ENCODE measurements around the gene DCDC2. TPM values are rescaled to one million over a fixed set of nuclear protein-coding genes. Genes with fewer than 3 reads are reported as not detected.
"Not testable (repeated sequence)": the region's sequence is repeated elsewhere in the genome, so short reads cannot be mapped to it uniquely, and the experiment has no call there.

The DCDC2 gene
- total and polyA plus RNA-seq, 5 donors from 2014 or later, result 0.39 TPM; not detected in 4

GRCh38 chr6:24251339-24251738, 106.5 kb downstream of the DCDC2 start:
- no peaks in the 10 kb centered on the region for H3K4me1 ChIP-seq (ENCODE audit: control insufficient read depth, insufficient read depth, low read length, poor library complexity, severe bottlenecking)
- no peaks in the 10 kb centered on the region for H3K36me3 ChIP-seq (ENCODE audit: control insufficient read depth, insufficient read depth, low read length)
- Mint-ChIP-seq H3K9me3 (peaks cover 0 to 11% (median 1%) of the 10 kb centered on the region in 7 donors), H3K27me3 (peaks cover 12% of the 10 kb centered on the region), H3K4me3 (no peak overlapping the region), H3K36me3 (no peaks in the 10 kb centered on the region), H3K4me1 (no peaks in the 10 kb centered on the region), H3K27ac (no peak overlapping the region)
- no peaks in the 10 kb centered on the region for H3K9me3 ChIP-seq (ENCODE audit: control insufficient read depth in 2 of 2, low read length in 2 of 2)
- ATAC-seq (ENCODE audit: low read depth in 2 of 2), result no peak
- H3K4me3 ChIP-seq (ENCODE audit: low read depth, low read length), result no peak overlapping the region
- H3K27me3 ChIP-seq (ENCODE audit: control insufficient read depth, insufficient read depth, low read length), result peaks cover 2% of the 10 kb centered on the region
- DNase-seq, result no peak
- H3K27ac ChIP-seq (ENCODE audit: insufficient read depth, low read length, poor library complexity, severe bottlenecking), result no peak overlapping the region

GRCh38 chr6:24249926-24250325, 107.9 kb downstream of the DCDC2 start:
- no peaks in the 10 kb centered on the region for H3K36me3 Mint-ChIP-seq
- ATAC-seq (ENCODE audit: low read depth in 2 of 2) (no peak), DNase-seq (no peak)
- Histone ChIP-seq H3K9me3 (ENCODE audit: control insufficient read depth in 2 of 2, low read length in 2 of 2) (no peaks in the 10 kb centered on the region), H3K36me3 (ENCODE audit: control insufficient read depth, insufficient read depth, low read length) (no peaks in the 10 kb centered on the region), H3K27me3 (ENCODE audit: control insufficient read depth, insufficient read depth, low read length) (peaks cover 2% of the 10 kb centered on the region), H3K27ac (ENCODE audit: insufficient read depth, low read length, poor library complexity, severe bottlenecking) (no peak overlapping the region), H3K4me3 (ENCODE audit: low read depth, low read length) (no peak overlapping the region), H3K4me1 (ENCODE audit: control insufficient read depth, insufficient read depth, low read length, poor library complexity, severe bottlenecking) (no peaks in the 10 kb centered on the region)
- H3K9me3 Mint-ChIP-seq, result peaks cover 0 to 10% (median 0%) of the 10 kb centered on the region in 7 donors
- no peaks in the 10 kb centered on the region for H3K4me1 Mint-ChIP-seq
- peaks cover 12% of the 10 kb centered on the region for H3K27me3 Mint-ChIP-seq
- no peak overlapping the region for H3K4me3 Mint-ChIP-seq
- no peak overlapping the region for H3K27ac Mint-ChIP-seq

GRCh38 chr6:24245275-24245674, 112.6 kb downstream of the DCDC2 start:
- H3K9me3 Mint-ChIP-seq, result peaks cover 0 to 2% (median 0%) of the 10 kb centered on the region in 7 donors
- no peaks in the 10 kb centered on the region for H3K4me1 Mint-ChIP-seq
- H3K4me1 ChIP-seq (ENCODE audit: control insufficient read depth, insufficient read depth, low read length, poor library complexity, severe bottlenecking), result no peaks in the 10 kb centered on the region
- no peaks in the 10 kb centered on the region for H3K36me3 ChIP-seq (ENCODE audit: control insufficient read depth, insufficient read depth, low read length)
- H3K27ac Mint-ChIP-seq, result no peak overlapping the region
- no peak for ATAC-seq (ENCODE audit: low read depth in 2 of 2)
- H3K27me3 Mint-ChIP-seq, result peaks cover 3% of the 10 kb centered on the region
- no peak for DNase-seq
- H3K4me3 ChIP-seq (ENCODE audit: low read depth, low read length), result no peak overlapping the region
- H3K36me3 Mint-ChIP-seq, result no peaks in the 10 kb centered on the region
- H3K27ac ChIP-seq (ENCODE audit: insufficient read depth, low read length, poor library complexity, severe bottlenecking), result no peak overlapping the region
- no peaks in the 10 kb centered on the region for H3K27me3 ChIP-seq (ENCODE audit: control insufficient read depth, insufficient read depth, low read length)
- no peak overlapping the region for H3K4me3 Mint-ChIP-seq
- no peaks in the 10 kb centered on the region for H3K9me3 ChIP-seq (ENCODE audit: control insufficient read depth in 2 of 2, low read length in 2 of 2)

GRCh38 chr6:24242924-24243323, 114.9 kb downstream of the DCDC2 start:
- ATAC-seq (ENCODE audit: low read depth in 2 of 2) (no peak), DNase-seq (no peak)
- Histone ChIP-seq H3K27me3 (ENCODE audit: control insufficient read depth, insufficient read depth, low read length) (no peaks in the 10 kb centered on the region), H3K27ac (ENCODE audit: insufficient read depth, low read length, poor library complexity, severe bottlenecking) (no peak overlapping the region), H3K36me3 (ENCODE audit: control insufficient read depth, insufficient read depth, low read length) (no peaks in the 10 kb centered on the region), H3K4me3 (ENCODE audit: low read depth, low read length) (no peak overlapping the region), H3K4me1 (ENCODE audit: control insufficient read depth, insufficient read depth, low read length, poor library complexity, severe bottlenecking) (no peaks in the 10 kb centered on the region), H3K9me3 (ENCODE audit: control insufficient read depth in 2 of 2, low read length in 2 of 2) (no peaks in the 10 kb centered on the region)
- H3K9me3 Mint-ChIP-seq, result peaks cover 0 to 2% (median 0%) of the 10 kb centered on the region in 7 donors
- no peak overlapping the region for H3K27ac Mint-ChIP-seq
- no peak overlapping the region for H3K4me3 Mint-ChIP-seq
- H3K36me3 Mint-ChIP-seq, result no peaks in the 10 kb centered on the region
- no peaks in the 10 kb centered on the region for H3K4me1 Mint-ChIP-seq
- no peaks in the 10 kb centered on the region for H3K27me3 Mint-ChIP-seq

GRCh38 chr6:24241779-24242178, 116.1 kb downstream of the DCDC2 start:
- not testable (repeated sequence) for H3K4me3 ChIP-seq (ENCODE audit: low read depth, low read length); H3K36me3 Mint-ChIP-seq; H3K4me3 Mint-ChIP-seq; H3K4me1 Mint-ChIP-seq; H3K27me3 Mint-ChIP-seq; ATAC-seq (ENCODE audit: low read depth in 2 of 2); H3K36me3 ChIP-seq (ENCODE audit: control insufficient read depth, insufficient read depth, low read length); H3K4me1 ChIP-seq (ENCODE audit: control insufficient read depth, insufficient read depth, low read length, poor library complexity, severe bottlenecking); DNase-seq; H3K27me3 ChIP-seq (ENCODE audit: control insufficient read depth, insufficient read depth, low read length); H3K9me3 Mint-ChIP-seq; H3K9me3 ChIP-seq (ENCODE audit: control insufficient read depth in 2 of 2, low read length in 2 of 2); H3K27ac Mint-ChIP-seq; H3K27ac ChIP-seq (ENCODE audit: insufficient read depth, low read length, poor library complexity, severe bottlenecking)

GRCh38 chr6:24240943-24241342, 116.9 kb downstream of the DCDC2 start:
- Mint-ChIP-seq H3K9me3 (peaks cover 0 to 5% (median 0%) of the 10 kb centered on the region in 7 donors), H3K27me3 (no peaks in the 10 kb centered on the region), H3K4me1 (peaks cover 0 to 5% (median 0%) of the 10 kb centered on the region in 4 donors), H3K27ac (no peak overlapping the region), H3K36me3 (no peaks in the 10 kb centered on the region), H3K4me3 (no peak overlapping the region)
- Histone ChIP-seq H3K36me3 (ENCODE audit: control insufficient read depth, insufficient read depth, low read length) (no peaks in the 10 kb centered on the region), H3K4me3 (ENCODE audit: low read depth, low read length) (no peak overlapping the region), H3K27ac (ENCODE audit: insufficient read depth, low read length, poor library complexity, severe bottlenecking) (no peak overlapping the region), H3K27me3 (ENCODE audit: control insufficient read depth, insufficient read depth, low read length) (no peaks in the 10 kb centered on the region), H3K4me1 (ENCODE audit: control insufficient read depth, insufficient read depth, low read length, poor library complexity, severe bottlenecking) (no peaks in the 10 kb centered on the region), H3K9me3 (ENCODE audit: control insufficient read depth in 2 of 2, low read length in 2 of 2) (no peaks in the 10 kb centered on the region)
- ATAC-seq (ENCODE audit: low read depth in 2 of 2) (no peak), DNase-seq (no peak)

- no peaks in the 10 kb centered on the region for H3K27me3 ChIP-seq (ENCODE audit: control insufficient read depth, insufficient read depth, low read length)
- Mint-ChIP-seq H3K27ac (no peak overlapping the region), H3K4me1 (peaks cover 0 to 5% (median 0%) of the 10 kb centered on the region in 4 donors), H3K9me3 (peaks cover 0 to 5% (median 0%) of the 10 kb centered on the region in 7 donors), H3K4me3 (no peak overlapping the region), H3K27me3 (no peaks in the 10 kb centered on the region), H3K36me3 (no peaks in the 10 kb centered on the region)
- H3K4me3 ChIP-seq (ENCODE audit: low read depth, low read length), result no peak overlapping the region
- no peaks in the 10 kb centered on the region for H3K4me1 ChIP-seq (ENCODE audit: control insufficient read depth, insufficient read depth, low read length, poor library complexity, severe bottlenecking)
- H3K9me3 ChIP-seq (ENCODE audit: control insufficient read depth in 2 of 2, low read length in 2 of 2), result no peaks in the 10 kb centered on the region
- no peaks in the 10 kb centered on the region for H3K36me3 ChIP-seq (ENCODE audit: control insufficient read depth, insufficient read depth, low read length)
- ATAC-seq (ENCODE audit: low read depth in 2 of 2) (no peak), DNase-seq (no peak)
- H3K27ac ChIP-seq (ENCODE audit: insufficient read depth, low read length, poor library complexity, severe bottlenecking), result no peak overlapping the region
These were observed 117.4 kb downstream of the DCDC2 start for GRCh38 chr6:24240380-24240928.

GRCh38 chr6:24238700-24239099, 119.2 kb downstream of the DCDC2 start:
- H3K4me1 Mint-ChIP-seq, result peaks cover 0 to 5% (median 0%) of the 10 kb centered on the region in 4 donors
- Histone ChIP-seq H3K9me3 (ENCODE audit: control insufficient read depth in 2 of 2, low read length in 2 of 2) (no peaks in the 10 kb centered on the region), H3K4me1 (ENCODE audit: control insufficient read depth, insufficient read depth, low read length, poor library complexity, severe bottlenecking) (no peaks in the 10 kb centered on the region), H3K27ac (ENCODE audit: insufficient read depth, low read length, poor library complexity, severe bottlenecking) (no peak overlapping the region), H3K4me3 (ENCODE audit: low read depth, low read length) (no peak overlapping the region), H3K36me3 (ENCODE audit: control insufficient read depth, insufficient read depth, low read length) (no peaks in the 10 kb centered on the region), H3K27me3 (ENCODE audit: control insufficient read depth, insufficient read depth, low read length) (no peaks in the 10 kb centered on the region)
- no peak overlapping the region for H3K4me3 Mint-ChIP-seq
- H3K27ac Mint-ChIP-seq, result no peak overlapping the region
- H3K9me3 Mint-ChIP-seq, result peaks cover 0 to 5% (median 0%) of the 10 kb centered on the region in 7 donors
- no peak for ATAC-seq (ENCODE audit: low read depth in 2 of 2)
- peaks cover 4% of the 10 kb centered on the region for H3K27me3 Mint-ChIP-seq
- H3K36me3 Mint-ChIP-seq, result no peaks in the 10 kb centered on the region
- DNase-seq, result no peak
